HepG2 (cell line): ENCODE data around the gene ST6GALNAC4. TPM values are rescaled to one million over a fixed set of nuclear protein-coding genes. Genes with fewer than 3 reads are reported as not detected.

Experiments
- CENPX ChIP-seq: sonication (generic); formaldehyde crosslinking; IDR thresholded peaks from 2 replicates; pipeline ENCODE4 v1.9.0; 2021; ENCODE audit warnings: mild to moderate bottlenecking, missing genetic modification reagents, moderate library complexity
- CHCHD3 ChIP-seq: sonication (generic); formaldehyde crosslinking; IDR thresholded peaks from 2 replicates; pipeline ENCODE4 v1.8.0; 2022; ENCODE audit warnings: mild to moderate bottlenecking, missing genetic modification reagents, moderate library complexity
- CREM ChIP-seq, 2 experiments: sonication (generic) in 1 of 2; formaldehyde crosslinking in 1 of 2; IDR thresholded peaks; 2 replicates each; pipeline versions ENCODE4 v1.4.0 to v1.6.1; 2016 to 2020; ENCODE audit warnings: antibody characterized with exemption in 1 of 2, mild to moderate bottlenecking in 1 of 2, missing genetic modification reagents in 1 of 2
- GATAD1 ChIP-seq: IDR thresholded peaks from 2 replicates; pipeline ENCODE4 v1.6.1; 2016; ENCODE audit warnings: missing genetic modification reagents, missing compliant biosample characterization
- HOXA3 ChIP-seq: sonication (generic); formaldehyde crosslinking; IDR thresholded peaks from 2 replicates; pipeline ENCODE4 v1.5.0; 2020; ENCODE audit warnings: missing genetic modification reagents
- HOXA7 ChIP-seq: sonication (generic); formaldehyde crosslinking; IDR thresholded peaks from 2 replicates; pipeline ENCODE4 v1.8.1; 2022; ENCODE audit warnings: mild to moderate bottlenecking, missing genetic modification reagents, moderate library complexity
- RFX3 ChIP-seq: IDR thresholded peaks from 2 replicates; pipeline ENCODE4 v1.6.1; 2016; ENCODE audit warnings: missing biosample characterization, missing genetic modification reagents
- SALL2 ChIP-seq: sonication (generic); formaldehyde crosslinking; IDR thresholded peaks from 2 replicates; pipeline ENCODE4 v1.8.1; 2023; ENCODE audit warnings: mild to moderate bottlenecking, missing genetic modification reagents, inconsistent platforms
- SATB2 ChIP-seq: sonication (generic); formaldehyde crosslinking; IDR thresholded peaks from 2 replicates; pipeline ENCODE4 v1.5.0; 2020; ENCODE audit warnings: missing genetic modification reagents
- TAF1 ChIP-seq: sonication (generic); formaldehyde crosslinking; IDR thresholded peaks from 2 replicates; pipeline ENCODE4 v1.4.0; 2020; ENCODE audit warnings: missing genetic modification reagents
- XRCC5 ChIP-seq: fragments of 200-400 bp; formaldehyde crosslinking; optimal IDR thresholded peaks from 2 replicates; pipeline ENCODE3; 2017; ENCODE audit warnings: mild to moderate bottlenecking, low read length
- ZNF329 ChIP-seq: sonication (generic); formaldehyde crosslinking; IDR thresholded peaks from 2 replicates; pipeline ENCODE4 v1.9.0; 2021; ENCODE audit warnings: low read depth, mild to moderate bottlenecking, missing genetic modification reagents
- ZNF430 ChIP-seq: sonication (generic); formaldehyde crosslinking; IDR thresholded peaks from 2 replicates; pipeline ENCODE4 v1.9.0; 2021; ENCODE audit warnings: mild to moderate bottlenecking, missing genetic modification reagents
- ZNF549 ChIP-seq: sonication (generic); formaldehyde crosslinking; IDR thresholded peaks from 2 replicates; pipeline ENCODE4 v1.5.0; 2020; ENCODE audit warnings: missing genetic modification reagents
- ZNF589 ChIP-seq: sonication (generic); formaldehyde crosslinking; conservative IDR thresholded peaks from 2 replicates; pipeline ENCODE4 v1.8.0; 2022; ENCODE audit warnings: mild to moderate bottlenecking, moderate library complexity, missing genetic modification reagents
- polyA plus RNA-seq, 8 experiments: library from polyadenylated mRNA; depleted of rRNA in 3 of 8; stranded (reverse) in 7 of 8; unstranded in 1 of 8; fragments of >200 nt; fragmentation: Illumina TruSeq in 4 of 8; extraction: Trizol in 4 of 8; gene quantifications; 2 replicates each; pipeline versions ENCODE4 v1.2.1 to v1.2.3, GENCODE V29; 2011 to 2016; ENCODE audit warnings: low read depth in 4 of 8, missing spikeins in 1 of 8, mixed read lengths in 1 of 8; ENCODE audit not compliant: insufficient read depth in 1 of 8
- total RNA-seq, 5 experiments: library from RNA; depleted of rRNA; stranded (reverse); fragments of >200 nt; fragmentation: Illumina TruSeq; extraction: Trizol; gene quantifications; 2 replicates each; pipeline ENCODE4 v1.2.3, GENCODE V29; 2016; ENCODE audit warnings: low read depth in 1 of 5
- TF ChIP-seq, protein P1 (sequence below): sonication (generic); formaldehyde crosslinking; IDR thresholded peaks from 2 replicates; pipeline ENCODE4 v1.4.0; 2020; ENCODE audit warnings: low read depth, missing genetic modification reagents
- TF ChIP-seq, protein P2 (sequence below): sonication (generic); formaldehyde crosslinking; IDR thresholded peaks from 2 replicates; pipeline ENCODE4 v1.8.0; 2022; ENCODE audit warnings: mild to moderate bottlenecking, missing genetic modification reagents; ENCODE audit not compliant: insufficient replicate concordance
- TF ChIP-seq, protein P3 (sequence below): sonication (generic); IDR thresholded peaks from 2 replicates; pipeline ENCODE4 v1.6.1; 2016; ENCODE audit warnings: low read depth, borderline replicate concordance
- TF ChIP-seq, protein P4 (sequence below): sonication (generic); formaldehyde crosslinking; IDR thresholded peaks from 2 replicates; pipeline ENCODE4 v1.8.0; 2022; ENCODE audit warnings: mild to moderate bottlenecking, missing genetic modification reagents

The ST6GALNAC4 gene
- total and polyA plus RNA-seq, 2 of the 13 experiments (the other 11 are each of a cell fraction or from before 2014, with no cell fraction given), result 18.8 to 27.7 TPM

DNA sequence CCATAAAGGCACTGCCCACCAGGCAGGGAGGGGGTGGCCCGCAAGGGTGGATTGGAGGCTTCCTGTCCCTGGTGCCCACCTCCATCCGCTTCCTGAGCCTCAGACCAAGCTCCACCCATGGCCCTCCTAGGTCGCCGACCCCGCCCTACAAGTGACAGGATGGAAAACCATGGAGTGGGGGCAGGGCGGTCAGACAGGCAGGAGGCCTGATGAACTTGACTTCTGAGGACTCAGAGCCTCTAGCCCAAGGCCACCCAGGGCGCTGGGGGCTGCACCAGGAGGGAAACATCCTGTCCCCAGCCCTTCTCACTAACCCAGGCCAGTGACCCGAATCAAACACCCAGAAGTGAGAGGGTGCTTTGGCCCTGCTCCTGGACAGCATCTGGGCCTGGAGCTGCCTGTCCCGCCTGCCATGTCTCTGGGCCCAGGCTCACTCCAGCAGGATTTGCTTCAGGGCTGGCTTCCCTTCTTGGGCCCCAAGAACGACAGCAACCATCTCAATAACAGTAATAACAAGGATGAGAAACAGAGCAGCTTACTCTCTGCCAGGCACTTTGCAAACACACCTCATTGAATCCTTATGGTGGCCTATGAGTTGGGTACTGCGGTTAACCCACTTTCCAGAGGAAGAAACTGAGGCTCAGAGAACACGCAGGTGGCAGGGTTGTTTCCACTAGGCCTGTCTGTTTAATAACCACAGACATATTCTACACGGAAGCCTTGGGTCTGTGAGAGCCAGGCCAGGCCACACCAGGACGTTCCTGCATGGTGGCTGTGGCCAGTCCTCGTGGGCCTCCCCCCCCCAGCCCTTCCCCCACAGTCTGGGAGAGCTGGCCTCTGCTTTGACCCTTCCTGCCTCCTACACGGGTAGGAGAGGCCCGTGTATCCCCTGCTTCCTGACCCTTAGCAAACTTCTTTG, 13.0 kb downstream of the ST6GALNAC4 start (continued):
- TF ChIP-seq CHCHD3 (CRISPR knock-in tag), result no peak
- no peak for TF ChIP-seq SATB2 (CRISPR knock-in tag)
- no peak for TF ChIP-seq XRCC5
- peak; percentile 84 for TF ChIP-seq SALL2 (CRISPR knock-in tag)
- TF ChIP-seq, protein P1, sequence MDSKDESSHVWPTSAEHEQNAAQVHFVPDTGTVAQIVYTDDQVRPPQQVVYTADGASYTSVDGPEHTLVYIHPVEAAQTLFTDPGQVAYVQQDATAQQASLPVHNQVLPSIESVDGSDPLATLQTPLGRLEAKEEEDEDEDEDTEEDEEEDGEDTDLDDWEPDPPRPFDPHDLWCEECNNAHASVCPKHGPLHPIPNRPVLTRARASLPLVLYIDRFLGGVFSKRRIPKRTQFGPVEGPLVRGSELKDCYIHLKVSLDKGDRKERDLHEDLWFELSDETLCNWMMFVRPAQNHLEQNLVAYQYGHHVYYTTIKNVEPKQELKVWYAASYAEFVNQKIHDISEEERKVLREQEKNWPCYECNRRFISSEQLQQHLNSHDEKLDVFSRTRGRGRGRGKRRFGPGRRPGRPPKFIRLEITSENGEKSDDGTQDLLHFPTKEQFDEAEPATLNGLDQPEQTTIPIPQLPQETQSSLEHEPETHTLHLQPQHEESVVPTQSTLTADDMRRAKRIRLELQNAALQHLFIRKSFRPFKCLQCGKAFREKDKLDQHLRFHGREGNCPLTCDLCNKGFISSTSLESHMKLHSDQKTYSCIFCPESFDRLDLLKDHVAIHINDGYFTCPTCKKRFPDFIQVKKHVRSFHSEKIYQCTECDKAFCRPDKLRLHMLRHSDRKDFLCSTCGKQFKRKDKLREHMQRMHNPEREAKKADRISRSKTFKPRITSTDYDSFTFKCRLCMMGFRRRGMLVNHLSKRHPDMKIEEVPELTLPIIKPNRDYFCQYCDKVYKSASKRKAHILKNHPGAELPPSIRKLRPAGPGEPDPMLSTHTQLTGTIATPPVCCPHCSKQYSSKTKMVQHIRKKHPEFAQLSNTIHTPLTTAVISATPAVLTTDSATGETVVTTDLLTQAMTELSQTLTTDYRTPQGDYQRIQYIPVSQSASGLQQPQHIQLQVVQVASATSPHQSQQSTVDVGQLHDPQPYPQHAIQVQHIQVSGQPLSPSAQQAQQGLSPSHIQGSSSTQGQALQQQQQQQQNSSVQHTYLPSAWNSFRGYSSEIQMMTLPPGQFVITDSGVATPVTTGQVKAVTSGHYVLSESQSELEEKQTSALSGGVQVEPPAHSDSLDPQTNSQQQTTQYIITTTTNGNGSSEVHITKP (CRISPR knock-in tag), result no peak
- peak; percentile 81 for TF ChIP-seq HOXA3 (CRISPR knock-in tag)
- no peak for TF ChIP-seq ZNF430 (CRISPR knock-in tag)
- no peak for TF ChIP-seq ZNF589 (CRISPR knock-in tag)
- peak; percentile 37 for TF ChIP-seq CREM (IDR thresholded peaks at IDR 0.05)
- TF ChIP-seq CREM (CRISPR knock-in tag; IDR thresholded peaks at IDR 0.05), result no peak
- TF ChIP-seq, protein P2, sequence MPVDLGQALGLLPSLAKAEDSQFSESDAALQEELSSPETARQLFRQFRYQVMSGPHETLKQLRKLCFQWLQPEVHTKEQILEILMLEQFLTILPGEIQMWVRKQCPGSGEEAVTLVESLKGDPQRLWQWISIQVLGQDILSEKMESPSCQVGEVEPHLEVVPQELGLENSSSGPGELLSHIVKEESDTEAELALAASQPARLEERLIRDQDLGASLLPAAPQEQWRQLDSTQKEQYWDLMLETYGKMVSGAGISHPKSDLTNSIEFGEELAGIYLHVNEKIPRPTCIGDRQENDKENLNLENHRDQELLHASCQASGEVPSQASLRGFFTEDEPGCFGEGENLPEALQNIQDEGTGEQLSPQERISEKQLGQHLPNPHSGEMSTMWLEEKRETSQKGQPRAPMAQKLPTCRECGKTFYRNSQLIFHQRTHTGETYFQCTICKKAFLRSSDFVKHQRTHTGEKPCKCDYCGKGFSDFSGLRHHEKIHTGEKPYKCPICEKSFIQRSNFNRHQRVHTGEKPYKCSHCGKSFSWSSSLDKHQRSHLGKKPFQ (CRISPR knock-in tag), result no peak
- TF ChIP-seq ZNF549, result no peak
- TF ChIP-seq, protein P3, sequence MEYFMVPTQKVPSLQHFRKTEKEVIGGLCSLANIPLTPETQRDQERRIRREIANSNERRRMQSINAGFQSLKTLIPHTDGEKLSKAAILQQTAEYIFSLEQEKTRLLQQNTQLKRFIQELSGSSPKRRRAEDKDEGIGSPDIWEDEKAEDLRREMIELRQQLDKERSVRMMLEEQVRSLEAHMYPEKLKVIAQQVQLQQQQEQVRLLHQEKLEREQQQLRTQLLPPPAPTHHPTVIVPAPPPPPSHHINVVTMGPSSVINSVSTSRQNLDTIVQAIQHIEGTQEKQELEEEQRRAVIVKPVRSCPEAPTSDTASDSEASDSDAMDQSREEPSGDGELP, result no peak; the same call in 1 of the 2 replicates
- TF ChIP-seq GATAD1 (CRISPR knock-in tag), result peak; percentile 69; the same call in 1 of the 2 replicates
- TF ChIP-seq TAF1, result peak; percentile 42; the same call in 1 of the 2 replicates
- no peak for TF ChIP-seq RFX3 (CRISPR knock-in tag)
- TF ChIP-seq, protein P4, sequence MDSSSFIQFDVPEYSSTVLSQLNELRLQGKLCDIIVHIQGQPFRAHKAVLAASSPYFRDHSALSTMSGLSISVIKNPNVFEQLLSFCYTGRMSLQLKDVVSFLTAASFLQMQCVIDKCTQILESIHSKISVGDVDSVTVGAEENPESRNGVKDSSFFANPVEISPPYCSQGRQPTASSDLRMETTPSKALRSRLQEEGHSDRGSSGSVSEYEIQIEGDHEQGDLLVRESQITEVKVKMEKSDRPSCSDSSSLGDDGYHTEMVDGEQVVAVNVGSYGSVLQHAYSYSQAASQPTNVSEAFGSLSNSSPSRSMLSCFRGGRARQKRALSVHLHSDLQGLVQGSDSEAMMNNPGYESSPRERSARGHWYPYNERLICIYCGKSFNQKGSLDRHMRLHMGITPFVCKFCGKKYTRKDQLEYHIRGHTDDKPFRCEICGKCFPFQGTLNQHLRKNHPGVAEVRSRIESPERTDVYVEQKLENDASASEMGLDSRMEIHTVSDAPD (CRISPR knock-in tag), result no peak; the same call in 1 of the 2 replicates
- no peak for TF ChIP-seq CENPX
- TF ChIP-seq ZNF329 (CRISPR knock-in tag), result no peak
- TF ChIP-seq HOXA7 (CRISPR knock-in tag), result no peak
